Stimulated activated CD4-positive, alpha-beta T cell treated with anti-CD3 and anti-CD28 coated beads, Interleukin-1b, Interleukin-23, amount 100 ng/mL, for 1 hour (primary cell): ENCODE results near the gene NLRC5.
"Not testable (repeated sequence)": the region's sequence is repeated elsewhere in the genome, so short reads cannot be mapped to it uniquely, and the experiment has no call there.

Experiments used
- DNase-seq, 2 donors: peaks; one replicate each; pipeline ENCODE4 v3.0.0-alpha.2; 2020; ENCODE audit warnings: low read depth in 2 of 2

NLRC5 gene

DNA sequence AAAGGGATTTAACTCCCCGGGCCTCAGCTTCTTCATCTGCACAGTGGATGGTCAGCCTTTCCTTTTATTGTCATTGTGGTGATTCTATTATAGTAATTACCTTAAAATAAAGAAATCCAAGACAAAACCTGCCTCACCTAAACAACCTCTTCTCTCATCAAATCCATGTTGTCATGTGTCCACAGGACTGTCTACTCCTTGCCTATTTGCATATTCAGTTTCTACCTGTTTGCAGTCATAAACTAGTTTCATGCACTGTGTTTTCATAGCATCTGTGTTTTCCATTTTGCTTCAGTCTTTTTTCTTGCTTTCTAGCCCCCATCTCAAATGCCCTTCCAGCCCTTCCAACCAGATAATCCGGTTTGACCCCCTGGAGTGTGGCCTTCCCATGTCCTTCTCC lies 58.7 kb downstream of the NLRC5 start:
- no peak for DNase-seq

DNA sequence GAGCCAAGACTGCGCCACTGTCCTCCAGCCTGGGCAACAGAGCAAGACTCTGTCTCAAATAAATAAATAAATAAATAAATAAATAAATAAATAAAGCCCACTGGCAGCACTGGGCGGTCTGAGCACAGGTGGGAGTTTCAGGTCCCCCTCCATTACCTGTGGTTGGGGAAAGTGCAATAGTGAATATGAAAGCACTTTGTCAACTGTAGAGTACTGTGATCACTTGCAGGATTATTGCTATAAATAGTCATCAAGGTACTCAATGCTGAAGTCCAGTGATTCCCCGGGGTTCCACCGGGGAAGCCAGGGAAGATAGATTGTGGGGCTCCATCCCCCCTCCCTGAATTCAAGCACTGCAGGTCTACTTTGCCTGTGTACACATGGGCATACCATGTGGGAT lies 60.3 kb downstream of the NLRC5 start:
- no peak for DNase-seq

DNA sequence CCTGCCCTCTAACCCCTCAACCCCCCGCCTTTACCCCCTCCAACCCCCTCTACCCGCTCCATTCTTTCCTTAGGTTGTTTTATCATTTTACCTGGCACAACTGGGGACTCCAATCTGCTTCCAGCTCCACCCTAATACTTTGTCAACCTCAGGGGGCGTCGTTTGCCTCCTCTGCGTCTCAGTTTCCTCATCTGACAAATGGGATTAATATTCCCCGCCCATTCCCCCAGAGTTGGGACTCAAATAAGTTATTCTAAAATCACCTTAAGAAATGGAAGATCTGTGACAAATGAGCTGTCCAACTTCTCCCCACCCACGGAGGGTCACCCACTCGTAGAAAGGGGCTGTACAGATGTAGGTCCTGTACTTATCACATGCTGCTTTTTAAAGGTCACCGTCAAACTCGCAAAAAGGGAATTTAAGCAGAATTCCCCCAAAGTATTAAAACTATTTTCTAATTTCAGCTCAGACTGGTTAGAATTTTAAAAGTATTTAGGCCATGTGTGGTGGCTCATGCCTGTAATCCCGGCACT lies 62.4 kb downstream of the NLRC5 start:
- DNase-seq = no peak

DNA sequence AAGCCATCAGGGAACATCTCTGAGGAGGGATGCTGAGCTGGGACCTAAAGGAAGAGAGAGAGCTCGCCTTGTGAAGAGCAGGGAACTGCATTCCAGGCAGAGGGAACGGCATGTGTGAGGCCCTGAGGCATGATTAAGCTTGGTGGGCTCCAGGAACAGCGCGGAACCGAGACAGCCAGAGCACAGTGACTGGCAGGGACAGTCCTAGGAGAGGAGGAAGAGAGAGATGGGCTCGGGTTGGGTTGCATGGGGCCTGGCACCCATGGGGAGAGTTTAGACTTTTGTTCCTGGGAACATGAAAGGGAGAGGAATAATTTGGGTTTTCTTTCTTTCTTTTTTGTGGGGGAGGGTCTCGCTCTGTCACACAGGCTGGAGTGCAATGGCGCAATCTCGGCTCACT lies 63.8 kb downstream of the NLRC5 start:
- DNase-seq = no peak

DNA sequence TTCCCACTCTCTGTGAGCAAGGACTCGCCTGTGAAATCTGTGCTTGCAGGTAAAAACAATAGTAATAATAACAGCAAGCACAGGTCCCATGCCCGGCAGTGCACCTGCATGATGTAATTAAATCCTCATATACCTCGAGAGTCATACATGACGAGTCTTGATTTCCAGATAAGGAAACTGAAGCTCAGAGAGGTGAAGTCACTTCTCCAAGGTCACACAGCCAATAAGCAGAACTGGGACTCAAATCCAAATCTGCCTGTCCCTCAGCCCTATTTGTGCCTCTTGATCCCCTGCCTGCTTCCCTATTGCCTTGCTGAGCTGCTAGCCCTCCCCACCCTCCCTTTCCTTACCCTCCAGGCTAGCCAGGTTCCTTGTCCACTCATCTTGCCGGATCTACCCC lies 65.0 kb downstream of the NLRC5 start:
- DNase-seq = no peak

DNA sequence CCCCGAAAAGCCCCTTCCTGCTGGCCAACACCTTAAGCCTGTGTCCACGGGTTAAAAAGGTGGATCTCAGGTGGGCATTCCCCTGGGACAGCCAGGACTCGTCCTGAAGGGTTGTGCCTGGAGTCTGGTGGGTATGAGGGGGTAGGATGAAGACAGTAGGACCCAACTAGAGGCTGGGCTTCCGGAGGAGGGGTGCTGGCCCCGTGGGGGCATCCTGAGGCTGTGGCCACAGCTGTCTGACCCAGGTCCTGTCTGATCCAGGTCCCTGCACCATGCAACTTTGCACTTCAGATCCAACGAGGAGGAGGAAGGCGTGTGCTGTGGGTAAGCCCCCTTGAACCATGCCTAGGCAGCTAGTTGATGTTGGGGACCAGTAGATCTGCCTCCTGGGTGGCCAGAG lies 65.4 kb downstream of the NLRC5 start:
- no peak for DNase-seq

DNA sequence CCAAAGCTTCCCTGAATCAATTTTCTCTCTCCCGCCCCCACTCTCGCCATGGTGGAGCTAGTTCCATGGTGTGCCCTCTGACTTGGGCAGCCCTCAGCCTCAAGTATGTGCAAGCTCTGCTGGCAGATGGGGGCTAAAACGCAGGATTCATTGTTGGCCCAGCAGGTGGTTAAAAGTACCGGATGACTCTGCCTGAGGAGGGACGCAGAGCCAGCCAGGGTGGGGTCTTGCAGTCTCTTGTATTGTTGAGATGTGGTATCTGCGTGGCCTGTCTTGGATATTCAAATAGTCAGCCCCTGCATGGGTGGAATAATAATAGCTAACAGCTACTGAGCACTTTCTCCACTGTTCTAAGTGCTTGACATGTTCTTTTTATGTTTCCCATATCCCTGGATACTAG lies 66.3 kb downstream of the NLRC5 start:
- no peak for DNase-seq

DNA sequence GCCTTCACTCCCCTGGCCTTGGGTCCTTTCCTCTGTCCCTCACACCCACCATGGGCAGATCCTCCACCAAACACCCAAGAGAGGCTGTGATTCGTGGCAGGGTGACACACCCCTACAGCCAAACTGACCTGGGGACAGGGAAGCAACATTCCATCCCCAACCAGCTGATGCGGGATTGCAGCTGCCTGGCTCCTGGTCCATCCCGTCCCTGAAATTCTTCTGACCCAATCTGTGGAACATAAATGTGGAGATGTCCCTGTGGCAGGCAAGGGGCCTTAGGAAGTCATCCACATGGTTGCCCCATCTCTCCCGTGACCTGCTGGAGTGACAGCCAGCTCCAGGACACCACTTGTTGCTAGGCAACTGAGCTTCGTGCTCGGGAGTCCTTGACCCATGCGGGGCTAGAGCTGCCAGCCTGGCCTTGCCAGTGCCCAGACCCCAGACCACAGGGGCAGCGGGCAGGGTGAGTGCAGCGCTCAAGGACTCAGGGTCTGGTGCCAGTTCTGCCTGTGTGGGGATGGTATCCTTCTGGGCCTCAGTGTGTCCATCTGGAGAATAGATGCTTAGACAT lies 69.0 kb downstream of the NLRC5 start:
- no peak for DNase-seq

DNA sequence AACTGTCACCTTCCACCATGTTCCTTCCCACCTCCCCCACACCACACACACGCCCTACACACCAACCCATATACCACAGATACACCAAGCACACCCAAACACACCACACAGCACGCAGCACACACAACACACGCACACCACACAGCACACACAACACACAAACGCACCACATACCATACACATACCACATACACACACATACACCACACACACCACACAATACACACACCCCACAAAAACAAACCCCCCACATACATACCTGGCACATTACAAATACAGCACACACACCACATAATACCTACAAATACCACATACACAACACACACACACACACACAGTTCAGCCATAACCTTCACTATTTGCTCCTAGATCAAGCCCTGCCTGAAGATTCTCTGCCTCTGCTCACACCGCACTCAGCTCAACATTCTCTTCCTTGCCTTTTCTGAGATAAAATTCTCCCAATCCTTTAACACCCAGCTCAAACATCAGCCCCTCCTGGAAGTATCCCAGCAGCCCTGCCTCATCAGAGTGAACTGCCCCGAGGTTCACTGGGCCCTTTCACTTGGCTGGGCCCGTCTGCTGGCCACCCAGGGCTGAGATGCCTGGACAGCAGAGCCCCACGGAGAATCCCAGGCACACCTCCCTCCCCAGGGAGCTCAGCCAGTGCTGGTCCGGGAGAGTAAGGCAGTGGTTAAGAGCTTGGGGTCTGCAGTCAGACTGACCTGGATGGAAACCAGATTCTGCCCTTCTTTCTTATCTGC lies 71.1 kb downstream of the NLRC5 start:
- DNase-seq = no peak

DNA sequence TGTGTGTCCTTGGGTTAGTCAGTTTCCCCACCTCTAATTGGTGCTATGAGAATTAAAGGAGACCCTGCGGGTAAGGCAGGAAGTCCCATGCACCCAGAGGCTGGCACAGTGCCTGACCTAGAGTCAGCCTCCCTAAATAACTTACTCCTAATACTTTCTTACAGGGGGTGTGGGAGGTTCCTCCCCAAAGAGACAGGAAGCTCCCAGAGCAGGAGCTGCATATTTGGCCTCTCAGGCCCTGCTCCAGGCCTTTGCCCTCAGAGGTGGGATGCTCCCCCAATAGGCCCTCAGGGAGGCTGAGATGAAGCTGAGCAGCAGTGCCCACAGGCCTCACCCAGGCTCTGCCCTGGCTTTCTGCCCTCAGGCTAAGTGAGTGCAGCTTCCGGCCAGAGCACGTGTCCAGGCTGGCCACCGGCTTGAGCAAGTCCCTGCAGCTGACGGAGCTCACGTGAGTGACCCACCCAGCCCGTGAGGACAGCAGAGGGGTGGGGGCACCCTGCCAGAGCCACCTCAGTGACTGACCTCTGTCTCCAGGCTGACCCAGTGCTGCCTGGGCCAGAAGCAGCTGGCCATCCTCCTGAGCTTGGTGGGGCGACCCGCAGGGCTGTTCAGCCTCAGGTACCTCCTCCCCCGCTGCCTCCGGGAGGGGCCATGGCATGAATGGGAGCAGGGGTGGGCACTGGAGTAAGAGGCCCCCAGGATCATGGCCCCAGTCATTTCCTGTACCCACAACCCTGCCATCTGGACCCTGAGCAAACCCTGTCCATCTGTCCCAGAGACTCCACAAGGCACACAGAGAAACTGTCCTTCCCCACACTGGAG lies 71.9 kb downstream of the NLRC5 start:
- no peak for DNase-seq

DNA sequence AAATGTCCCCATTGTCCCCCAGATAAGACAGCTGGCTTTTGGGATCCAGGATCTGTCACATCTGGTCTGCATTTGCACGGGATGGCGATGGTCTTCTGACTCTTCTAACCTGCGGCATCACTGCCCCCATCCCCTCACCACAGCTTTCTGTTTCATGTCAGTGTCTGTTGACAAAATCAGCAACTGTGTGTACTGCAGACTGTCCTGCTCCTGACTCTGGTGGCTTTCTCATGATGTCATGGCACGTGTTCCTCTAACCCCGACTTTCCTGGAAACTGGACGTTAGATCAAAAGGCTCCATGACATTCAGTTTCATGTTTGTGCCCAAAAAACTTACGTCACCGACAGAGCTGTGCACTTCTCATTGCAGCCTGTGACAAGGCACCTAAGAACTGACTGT lies 73.0 kb downstream of the NLRC5 start:
- DNase-seq = no peak

DNA sequence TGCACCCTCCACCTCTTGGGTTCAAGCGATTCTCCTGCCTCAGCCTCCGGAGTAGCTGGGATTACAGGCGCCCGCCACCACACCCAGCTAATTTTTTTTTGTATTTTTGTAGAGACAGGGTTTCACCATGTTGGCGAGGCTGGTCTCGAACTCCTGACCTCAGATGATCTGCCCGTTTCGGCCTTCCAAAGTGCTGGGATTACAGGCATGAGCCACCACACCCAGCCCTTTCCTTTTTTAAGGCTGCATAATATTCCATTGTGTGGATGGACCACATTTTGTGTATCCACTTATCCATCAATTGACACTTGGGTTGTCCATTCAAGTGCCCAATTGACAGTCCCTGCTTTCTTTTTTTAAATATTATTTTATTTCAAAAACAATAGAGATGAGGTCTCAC lies 73.8 kb downstream of the NLRC5 start:
- DNase-seq = not testable (repeated sequence)

DNA sequence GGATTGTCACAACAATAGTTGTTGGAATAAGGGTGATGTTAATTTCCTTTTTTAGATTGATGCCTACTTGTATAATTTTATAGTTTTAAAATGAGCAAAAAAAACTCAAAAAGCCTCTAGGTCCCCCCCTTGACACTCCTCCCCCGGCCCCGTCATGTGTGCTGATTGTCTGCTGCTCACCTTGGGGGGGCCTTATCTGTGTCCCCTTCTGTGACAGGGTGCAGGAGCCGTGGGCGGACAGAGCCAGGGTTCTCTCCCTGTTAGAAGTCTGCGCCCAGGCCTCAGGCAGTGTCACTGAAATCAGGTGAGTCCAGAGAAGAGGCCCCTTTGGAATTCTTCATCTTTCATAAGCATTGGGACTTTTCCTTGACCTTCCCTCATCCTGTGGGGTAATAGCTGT lies 75.6 kb downstream of the NLRC5 start:
- DNase-seq = no peak

DNA sequence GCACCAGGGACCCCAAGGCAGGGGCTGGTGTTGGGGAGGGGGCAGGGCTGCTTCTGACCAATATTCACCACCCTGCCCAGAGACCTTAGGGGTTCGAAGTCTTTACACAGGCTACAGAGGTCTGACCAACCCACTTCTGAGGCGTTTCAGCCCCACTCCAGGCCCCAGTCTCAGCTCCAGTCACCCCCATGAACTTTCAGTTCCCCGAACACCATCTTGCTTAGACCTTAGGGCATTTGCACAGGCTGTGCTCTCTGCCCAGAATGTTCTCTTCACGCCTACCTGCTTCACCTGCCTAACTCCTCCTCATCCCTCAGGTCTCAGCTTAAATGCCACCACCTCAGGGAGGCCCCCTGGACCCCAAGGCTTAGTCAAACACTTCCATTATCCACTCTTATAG lies 77.3 kb downstream of the NLRC5 start:
- no peak for DNase-seq

DNA sequence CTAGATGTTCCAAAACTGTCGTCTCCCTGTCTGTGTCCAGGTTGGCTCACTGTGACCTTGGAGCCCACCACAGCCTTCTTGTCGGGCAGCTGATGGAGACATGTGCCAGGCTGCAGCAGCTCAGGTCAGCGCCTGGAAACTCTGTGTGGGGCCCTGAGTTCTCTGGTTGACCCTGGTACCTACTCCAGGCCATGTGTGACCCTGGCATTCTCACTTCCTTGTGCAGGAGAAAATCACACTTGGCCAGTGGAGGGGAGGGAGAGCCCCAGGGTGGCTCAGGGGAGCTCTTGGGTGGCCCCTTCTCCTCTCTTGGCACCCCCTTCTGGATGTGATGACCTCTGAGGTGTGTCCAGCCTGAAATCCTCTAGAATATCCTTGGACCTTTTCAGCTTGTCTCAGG lies 78.0 kb downstream of the NLRC5 start:
- no peak for DNase-seq

DNA sequence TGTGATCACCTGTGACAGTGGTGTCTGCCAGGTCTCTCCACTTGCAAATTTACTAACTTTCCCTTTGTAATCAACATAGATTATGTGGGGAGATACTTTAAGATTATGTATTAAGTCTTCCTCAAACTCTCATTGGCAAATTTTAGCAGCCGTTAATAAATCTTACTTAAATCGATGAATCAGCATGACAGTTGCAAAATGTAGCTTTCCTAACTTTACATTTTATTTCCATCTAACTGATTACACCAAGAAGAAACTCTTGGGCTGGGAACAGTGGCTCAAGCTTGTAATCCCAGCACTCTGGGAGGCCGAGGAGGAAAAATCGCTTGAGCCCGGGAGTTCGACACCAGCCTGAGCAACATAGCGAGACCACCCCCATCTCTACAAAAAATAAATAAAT lies 79.7 kb downstream of the NLRC5 start:
- DNase-seq = no peak

DNA sequence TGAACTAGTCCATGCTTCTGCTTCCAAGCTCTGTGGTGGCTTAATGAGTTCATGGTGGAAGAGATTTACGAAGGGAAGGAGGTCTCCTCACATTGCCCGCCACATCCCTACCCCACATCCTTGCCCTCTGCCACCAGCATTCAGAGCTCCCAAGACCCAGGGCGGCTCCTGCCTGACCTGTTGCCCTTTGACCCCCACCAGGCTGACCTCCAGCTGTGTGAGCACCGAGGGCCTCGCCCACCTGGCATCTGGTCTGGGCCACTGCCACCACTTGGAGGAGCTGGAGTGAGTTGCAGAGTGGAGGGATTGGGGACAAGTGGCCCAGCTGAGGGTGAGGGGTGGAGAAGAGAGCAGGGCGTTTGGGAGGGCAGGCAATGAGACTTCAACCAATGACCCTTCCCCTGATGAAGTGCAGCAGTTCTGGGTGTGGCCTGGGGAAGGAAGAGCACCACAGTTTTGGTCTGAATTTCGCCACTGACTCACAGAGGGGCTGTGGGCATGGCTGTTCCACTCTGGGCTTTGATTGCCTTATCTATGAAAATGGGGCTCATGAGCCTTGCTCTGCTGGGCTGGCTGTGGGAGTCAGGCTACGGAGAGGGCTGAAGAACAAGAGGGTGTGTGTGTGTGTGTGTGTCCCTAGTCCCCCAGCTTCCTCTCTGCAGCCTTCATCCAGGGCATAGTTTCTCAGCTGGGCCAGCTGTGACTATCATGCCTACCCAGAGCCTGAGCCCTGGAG lies 80.4 kb downstream of the NLRC5 start:
- no peak for DNase-seq

DNA sequence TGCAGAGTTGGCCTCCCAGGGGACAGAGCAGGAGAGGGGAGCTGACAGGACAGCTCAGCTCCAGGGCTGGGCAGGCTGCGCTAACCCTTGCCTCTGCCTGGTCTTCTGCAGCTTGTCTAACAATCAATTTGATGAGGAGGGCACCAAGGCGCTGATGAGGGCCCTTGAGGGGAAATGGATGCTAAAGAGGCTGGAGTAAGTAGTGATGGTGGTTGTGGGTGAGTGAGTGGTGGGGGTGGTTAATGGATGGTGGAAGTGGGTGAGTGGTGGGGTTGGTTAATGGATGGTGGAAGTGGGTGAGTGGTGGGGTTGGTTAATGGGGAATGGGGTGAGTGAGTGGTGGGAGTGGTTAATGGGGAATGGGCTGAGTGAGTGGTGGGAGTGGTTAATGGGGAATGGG lies 81.1 kb downstream of the NLRC5 start:
- DNase-seq = no peak

DNA sequence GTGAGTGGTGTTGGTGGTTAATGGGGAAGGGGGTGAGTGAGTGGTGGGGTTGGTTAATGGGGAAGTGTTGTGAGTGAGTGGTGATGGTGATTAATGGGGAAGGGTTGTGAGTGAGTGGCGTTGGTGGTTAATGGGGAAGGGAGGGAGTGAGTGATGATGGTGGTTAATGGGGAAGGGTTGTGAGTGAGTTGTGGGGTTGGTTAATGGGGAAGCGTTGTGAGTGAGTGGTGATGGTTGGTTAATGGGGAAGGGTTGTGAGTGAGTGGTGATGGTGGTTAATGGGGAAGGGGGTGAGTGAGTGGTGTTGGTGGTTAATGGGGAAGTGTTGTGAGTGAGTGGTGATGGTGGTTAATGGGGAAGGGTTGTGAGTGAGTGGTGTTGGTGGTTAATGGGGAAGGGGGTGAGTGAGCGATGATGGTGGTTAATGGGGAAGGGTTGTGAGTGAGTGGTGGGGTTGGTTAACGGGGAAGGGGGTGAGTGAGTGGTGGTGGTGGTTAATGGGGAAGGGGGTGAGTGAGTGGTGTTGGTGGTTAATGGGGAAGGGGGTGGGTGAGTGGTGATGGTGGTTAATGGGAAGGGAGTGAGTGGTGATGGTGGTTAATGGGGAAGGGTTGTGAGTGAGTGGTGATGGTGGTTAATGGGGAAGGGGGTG lies 81.8 kb downstream of the NLRC5 start:
- not testable (repeated sequence) for DNase-seq

DNA sequence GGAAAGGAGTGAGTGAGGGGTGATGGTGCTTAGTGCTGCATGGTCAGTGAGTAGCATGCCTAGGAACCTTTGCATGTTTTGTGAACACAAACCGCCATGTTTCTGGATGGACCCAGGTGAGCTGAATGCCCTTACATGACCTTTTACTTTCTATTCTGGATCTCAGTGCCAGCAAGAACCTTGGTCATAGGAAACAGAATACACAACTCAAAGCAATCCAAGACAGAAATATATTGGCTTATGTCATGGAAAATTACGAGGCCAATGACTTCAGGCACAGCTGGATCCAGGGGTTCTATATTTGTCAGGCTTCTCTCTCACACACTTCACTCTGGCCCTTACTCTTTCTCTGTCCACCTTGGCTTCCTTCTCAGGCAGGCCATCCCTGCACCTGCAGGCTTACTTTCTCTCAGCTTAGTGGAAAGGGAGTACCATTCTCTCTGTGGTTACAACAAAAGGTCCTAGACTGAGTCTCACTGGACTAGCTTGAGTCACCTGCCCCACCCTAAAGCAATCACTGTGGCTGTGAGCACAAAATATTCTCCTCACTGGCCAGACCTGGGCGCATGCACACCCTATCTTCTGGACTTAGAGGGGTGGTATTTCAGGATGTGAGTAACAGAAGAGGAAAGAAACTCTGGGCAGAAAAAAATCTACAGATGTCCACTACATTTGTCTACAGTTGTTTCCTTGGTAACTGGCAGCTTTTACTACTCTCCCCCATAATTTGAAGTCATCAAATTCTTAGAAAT lies 82.7 kb downstream of the NLRC5 start:
- no peak for DNase-seq
